ENCODE data around the gene GSTM5.
"Not testable (repeated sequence)": the region's sequence is repeated elsewhere in the genome, so short reads cannot be mapped to it uniquely, and the experiment has no call there.

The GSTM5 gene

DNA sequence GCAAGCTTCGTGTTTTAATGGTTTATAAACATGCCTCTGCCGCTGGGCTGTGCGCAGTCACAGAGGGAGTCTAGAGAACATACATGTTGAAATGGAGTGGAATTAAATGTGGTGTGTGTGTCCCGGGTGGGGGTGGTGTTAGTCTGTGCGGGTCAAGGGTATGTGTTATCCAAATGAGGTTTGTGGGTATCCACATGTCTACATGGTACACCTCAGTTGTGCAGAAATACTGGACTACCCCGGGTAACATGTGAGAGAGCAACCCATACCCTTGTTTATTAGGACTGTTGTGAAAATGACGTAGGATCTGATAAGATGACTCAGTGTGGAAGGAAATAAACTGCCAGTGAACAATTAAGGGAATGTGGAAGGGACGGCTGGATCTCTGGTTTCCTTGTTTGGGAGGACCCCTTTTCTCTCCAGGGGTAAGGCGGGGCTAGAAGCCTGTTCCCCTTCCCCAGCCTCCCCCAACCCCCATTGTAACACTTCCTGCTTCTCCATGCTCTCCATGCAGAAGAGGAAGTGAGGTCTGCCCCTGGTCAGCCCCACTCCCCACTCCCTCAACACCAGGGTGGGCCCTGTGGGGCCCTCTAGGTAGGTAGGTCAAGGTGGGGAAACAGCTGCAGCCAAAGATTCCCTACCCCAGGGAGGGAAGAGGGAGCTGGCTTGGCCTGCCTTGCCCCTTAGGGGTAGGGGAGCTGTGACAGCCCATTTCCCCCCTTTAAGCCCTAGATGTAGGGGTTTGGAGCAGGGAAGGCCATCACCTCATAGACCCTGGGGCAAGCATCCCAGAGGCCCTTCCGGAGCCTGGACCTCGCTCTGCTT lies 51.0 kb downstream of the GSTM5 start:
- DNase-seq = no peak

GRCh38 chr1:109763646-109764415 lies 51.8 kb downstream of the GSTM5 start, which contains the start of gene EPS8L3:
TSS of gene EPS8L3 (minus strand) at chr1:109763923. CDS start at chr1:109761749, 2,174 bp downstream.
- no peak for DNase-seq

- DNase-seq = no peak
Observed at GRCh38 chr1:109764561-109765482, 52.8 kb downstream of the GSTM5 start.

GRCh38 chr1:109765483-109765815 lies 53.4 kb downstream of the GSTM5 start:
- DNase-seq = no peak

DNA sequence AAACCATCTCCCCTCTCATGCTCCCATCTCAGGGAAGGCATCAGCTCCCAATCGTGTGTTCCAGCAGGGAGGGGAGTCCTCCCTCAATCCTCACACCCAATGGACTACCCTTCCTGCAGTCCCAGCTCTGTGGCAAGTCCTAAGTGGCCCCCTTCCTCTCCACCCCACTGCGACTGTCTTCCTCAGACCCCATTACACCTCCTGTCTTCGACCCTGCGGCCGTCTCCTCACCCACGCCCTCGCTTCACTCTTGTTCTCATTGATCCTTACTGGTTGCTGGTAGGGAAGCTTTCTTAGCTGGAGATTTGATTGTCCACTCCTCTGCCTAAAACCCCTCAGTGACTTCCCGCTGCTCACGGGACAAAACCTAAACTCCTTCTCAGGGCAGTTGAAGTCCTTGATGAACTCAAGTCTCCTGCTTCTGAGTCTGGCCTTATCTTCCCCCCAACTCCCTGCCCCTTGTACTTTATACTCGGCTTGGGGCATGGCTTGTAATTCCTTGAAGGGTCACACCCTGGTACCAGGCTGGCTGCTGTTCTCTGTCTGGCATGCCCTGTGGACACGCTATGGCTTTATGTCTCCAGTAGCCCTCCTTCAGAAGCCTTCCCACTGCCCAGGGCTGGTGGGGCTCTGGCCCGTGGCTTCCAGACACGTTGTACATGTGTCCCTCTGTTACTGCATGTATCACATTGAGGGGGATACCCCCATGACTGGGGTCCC lies 54.0 kb downstream of the GSTM5 start:
- DNase-seq = no peak

DNA sequence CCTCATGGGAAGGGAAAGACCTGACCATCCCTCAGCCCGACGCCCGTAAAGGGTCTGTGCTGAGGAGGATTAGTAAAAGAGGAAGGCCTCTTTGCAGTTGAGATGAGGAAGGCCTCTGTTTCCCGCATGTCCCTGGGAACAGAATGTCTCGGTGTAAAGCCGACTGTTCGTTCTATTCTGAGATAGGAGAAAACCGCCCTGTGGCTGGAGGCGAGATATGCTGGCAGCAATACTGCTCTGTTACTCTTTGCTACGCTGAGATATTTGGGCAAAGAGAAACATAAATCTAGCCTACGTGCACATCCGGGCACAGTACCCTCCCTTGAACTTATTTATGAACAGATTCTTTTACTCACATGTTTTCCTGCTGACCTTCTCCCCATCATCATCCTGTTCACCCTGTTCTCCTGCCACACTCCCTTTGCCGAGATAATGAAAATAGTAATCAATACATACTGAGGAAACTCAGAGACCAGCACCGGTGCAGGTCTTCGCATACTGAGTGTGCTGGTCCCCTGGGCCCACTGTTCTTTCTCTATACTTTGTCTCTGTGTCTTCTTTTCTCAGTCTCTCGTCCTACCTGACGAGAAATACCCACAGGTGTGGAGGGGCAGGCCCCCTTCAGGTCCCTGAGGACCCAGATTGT lies 55.1 kb downstream of the GSTM5 start:
- not testable (repeated sequence) for DNase-seq
